ENCODE data around the gene ZBTB16.

Gene ZBTB16

DNA sequence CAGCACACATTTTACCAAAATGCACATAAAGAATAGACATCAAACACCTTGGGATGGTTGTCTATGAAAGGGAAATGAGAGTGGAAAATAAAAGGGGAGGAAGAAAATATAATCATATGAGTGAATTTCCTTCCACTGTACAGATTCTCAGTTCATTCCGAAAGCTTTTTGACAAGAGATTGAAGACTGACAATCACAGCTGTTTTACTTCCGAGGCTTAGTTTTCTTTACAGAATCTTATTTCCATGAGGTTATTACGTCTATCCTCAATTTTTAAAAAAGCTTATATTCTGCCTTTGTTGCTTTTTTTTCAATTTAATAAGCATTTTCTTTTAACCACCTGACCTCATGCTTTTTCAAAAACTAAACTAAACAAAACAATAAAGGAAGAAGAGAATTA, 223.9 kb downstream of the ZBTB16 start:
- no peak overlapping the region for H2AFZ ChIP-seq (ENCODE audit: low read depth, low read length)
- no peaks in the 10 kb centered on the region for H3K36me3 ChIP-seq (ENCODE audit: insufficient read depth, low read length)
- no peak overlapping the region for H3K4me2 ChIP-seq (ENCODE audit: insufficient read depth, low read length)
- no peaks in the 10 kb centered on the region for H3K4me1 ChIP-seq (ENCODE audit: insufficient read depth, low read length)
- 0 out of 2 replicates have a peak, but pooled peaks cover 2% of the 10 kb centered on the region for H4K20me1 ChIP-seq (ENCODE audit: insufficient read depth, low read length)
- ATAC-seq (ENCODE audit: insufficient read depth, low read depth) (no peak), DNase-seq (no peak)
- no peak for TF ChIP-seq EZH2 (IDR thresholded peaks at IDR 0.05; ENCODE audit: borderline replicate concordance, low read depth, low read length, severe bottlenecking)
- TF ChIP-seq, protein P1, sequence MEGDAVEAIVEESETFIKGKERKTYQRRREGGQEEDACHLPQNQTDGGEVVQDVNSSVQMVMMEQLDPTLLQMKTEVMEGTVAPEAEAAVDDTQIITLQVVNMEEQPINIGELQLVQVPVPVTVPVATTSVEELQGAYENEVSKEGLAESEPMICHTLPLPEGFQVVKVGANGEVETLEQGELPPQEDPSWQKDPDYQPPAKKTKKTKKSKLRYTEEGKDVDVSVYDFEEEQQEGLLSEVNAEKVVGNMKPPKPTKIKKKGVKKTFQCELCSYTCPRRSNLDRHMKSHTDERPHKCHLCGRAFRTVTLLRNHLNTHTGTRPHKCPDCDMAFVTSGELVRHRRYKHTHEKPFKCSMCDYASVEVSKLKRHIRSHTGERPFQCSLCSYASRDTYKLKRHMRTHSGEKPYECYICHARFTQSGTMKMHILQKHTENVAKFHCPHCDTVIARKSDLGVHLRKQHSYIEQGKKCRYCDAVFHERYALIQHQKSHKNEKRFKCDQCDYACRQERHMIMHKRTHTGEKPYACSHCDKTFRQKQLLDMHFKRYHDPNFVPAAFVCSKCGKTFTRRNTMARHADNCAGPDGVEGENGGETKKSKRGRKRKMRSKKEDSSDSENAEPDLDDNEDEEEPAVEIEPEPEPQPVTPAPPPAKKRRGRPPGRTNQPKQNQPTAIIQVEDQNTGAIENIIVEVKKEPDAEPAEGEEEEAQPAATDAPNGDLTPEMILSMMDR (IDR thresholded peaks at IDR 0.05; ENCODE audit: borderline replicate concordance, extremely low read depth, low read length, poor library complexity, severe bottlenecking), result no peak
- H3K79me2 ChIP-seq (ENCODE audit: insufficient read depth, low read length), result no peaks in the 10 kb centered on the region
- H3K27ac ChIP-seq (ENCODE audit: low read length), result no peak overlapping the region
- H3K27me3 ChIP-seq (ENCODE audit: insufficient read depth, low read length, poor library complexity), result peaks cover 19% of the 10 kb centered on the region
- no peak overlapping the region for H3K9ac ChIP-seq (ENCODE audit: low read depth, low read length)
- H3K4me3 ChIP-seq (ENCODE audit: low read depth in 1 of 2, low read length in 2 of 2), result no peak overlapping the region
- no peaks in the 10 kb centered on the region for H3K9me3 ChIP-seq (ENCODE audit: insufficient read depth, low read length, severe bottlenecking)

DNA sequence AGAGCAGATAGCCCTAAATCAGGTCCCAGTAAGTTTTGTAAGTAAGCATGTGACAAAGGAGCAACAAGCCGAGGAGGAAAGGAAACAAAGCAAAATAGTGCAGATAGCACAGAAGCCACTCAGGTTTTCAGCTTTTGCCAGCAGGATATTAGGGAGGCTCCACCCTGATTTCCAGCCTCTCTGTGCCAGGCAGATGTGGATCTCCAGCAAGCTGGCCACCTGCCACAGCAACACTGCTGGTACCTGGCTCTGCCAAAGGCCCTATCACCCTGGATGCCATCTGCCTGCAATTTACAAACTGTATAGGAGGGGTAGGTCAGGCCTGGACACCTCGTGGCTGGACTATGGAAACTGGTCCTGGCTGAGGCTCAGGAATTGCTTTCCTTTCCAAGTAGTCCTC, 224.5 kb downstream of the ZBTB16 start:
- H3K79me2 ChIP-seq (ENCODE audit: insufficient read depth, low read length), result no peaks in the 10 kb centered on the region
- TF ChIP-seq EZH2 (IDR thresholded peaks at IDR 0.05; ENCODE audit: borderline replicate concordance, low read depth, low read length, severe bottlenecking), result no peak
- TF ChIP-seq, protein P1 (IDR thresholded peaks at IDR 0.05; ENCODE audit: borderline replicate concordance, extremely low read depth, low read length, poor library complexity, severe bottlenecking), result no peak
- H3K4me2 ChIP-seq (ENCODE audit: insufficient read depth, low read length), result no peak overlapping the region
- H3K27me3 ChIP-seq (ENCODE audit: insufficient read depth, low read length, poor library complexity), result peaks cover 19% of the 10 kb centered on the region
- H3K9ac ChIP-seq (ENCODE audit: low read depth, low read length), result no peak overlapping the region
- no peak overlapping the region for H2AFZ ChIP-seq (ENCODE audit: low read depth, low read length)
- no peak overlapping the region for H3K27ac ChIP-seq (ENCODE audit: low read length)
- H4K20me1 ChIP-seq (ENCODE audit: insufficient read depth, low read length), result 0 out of 2 replicates have a peak, but pooled peaks cover 2% of the 10 kb centered on the region
- DNase-seq (no peak), ATAC-seq (ENCODE audit: insufficient read depth, low read depth) (no peak)
- H3K4me1 ChIP-seq (ENCODE audit: insufficient read depth, low read length), result no peaks in the 10 kb centered on the region
- no peaks in the 10 kb centered on the region for H3K36me3 ChIP-seq (ENCODE audit: insufficient read depth, low read length)
- no peak overlapping the region for H3K4me3 ChIP-seq (ENCODE audit: low read depth in 1 of 2, low read length in 2 of 2)
- no peaks in the 10 kb centered on the region for H3K9me3 ChIP-seq (ENCODE audit: insufficient read depth, low read length, severe bottlenecking)

DNA sequence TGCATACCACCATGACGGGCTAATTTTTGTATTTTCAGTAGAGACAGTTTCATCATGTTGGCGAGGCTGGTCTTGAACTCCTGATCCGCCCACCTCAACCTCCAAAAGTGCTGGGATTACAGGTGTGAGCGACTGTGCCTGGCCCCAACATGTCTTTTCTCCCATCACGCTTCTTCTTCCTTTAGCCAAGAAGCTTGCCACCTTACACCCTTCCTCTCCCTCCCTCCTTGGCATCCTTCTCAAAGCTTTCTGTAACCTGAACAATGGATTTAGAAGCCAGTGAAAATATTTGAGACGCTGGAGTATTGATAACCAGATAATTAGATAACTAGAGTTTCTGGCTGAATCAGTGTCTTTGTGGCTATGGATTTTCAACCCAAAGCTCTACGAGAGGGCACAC, 225.4 kb downstream of the ZBTB16 start:
- ATAC-seq (ENCODE audit: insufficient read depth, low read depth), result no peak
- Histone ChIP-seq H2AFZ (ENCODE audit: low read depth, low read length) (no peak overlapping the region), H4K20me1 (ENCODE audit: insufficient read depth, low read length) (0 out of 2 replicates have a peak, but pooled peaks cover 2% of the 10 kb centered on the region), H3K79me2 (ENCODE audit: insufficient read depth, low read length) (no peaks in the 10 kb centered on the region), H3K27me3 (ENCODE audit: insufficient read depth, low read length, poor library complexity) (peaks cover 15% of the 10 kb centered on the region), H3K9ac (ENCODE audit: low read depth, low read length) (no peak overlapping the region), H3K4me3 (ENCODE audit: low read depth in 1 of 2, low read length in 2 of 2) (no peak overlapping the region), H3K9me3 (ENCODE audit: insufficient read depth, low read length, severe bottlenecking) (no peaks in the 10 kb centered on the region), H3K36me3 (ENCODE audit: insufficient read depth, low read length) (no peaks in the 10 kb centered on the region), H3K27ac (ENCODE audit: low read length) (no peak overlapping the region), H3K4me1 (ENCODE audit: insufficient read depth, low read length) (no peaks in the 10 kb centered on the region), H3K4me2 (ENCODE audit: insufficient read depth, low read length) (no peak overlapping the region)
- TF ChIP-seq, protein P1 (IDR thresholded peaks at IDR 0.05; ENCODE audit: borderline replicate concordance, extremely low read depth, low read length, poor library complexity, severe bottlenecking), result no peak
- TF ChIP-seq EZH2 (IDR thresholded peaks at IDR 0.05; ENCODE audit: borderline replicate concordance, low read depth, low read length, severe bottlenecking), result no peak
- no peak for DNase-seq

- no peaks in the 10 kb centered on the region for H3K4me1 ChIP-seq (ENCODE audit: insufficient read depth, low read length)
- no peaks in the 10 kb centered on the region for H3K79me2 ChIP-seq (ENCODE audit: insufficient read depth, low read length)
- ATAC-seq (ENCODE audit: insufficient read depth, low read depth), result no peak
- H3K36me3 ChIP-seq (ENCODE audit: insufficient read depth, low read length), result no peaks in the 10 kb centered on the region
- no peaks in the 10 kb centered on the region for H3K9me3 ChIP-seq (ENCODE audit: insufficient read depth, low read length, severe bottlenecking)
- H3K27me3 ChIP-seq (ENCODE audit: insufficient read depth, low read length, poor library complexity), result peaks cover 9% of the 10 kb centered on the region
- no peak overlapping the region for H3K27ac ChIP-seq (ENCODE audit: low read length)
- H3K9ac ChIP-seq (ENCODE audit: low read depth, low read length), result no peak overlapping the region
- no peak overlapping the region for H3K4me2 ChIP-seq (ENCODE audit: insufficient read depth, low read length)
- DNase-seq, result no peak
- TF ChIP-seq, protein P1 (IDR thresholded peaks at IDR 0.05; ENCODE audit: borderline replicate concordance, extremely low read depth, low read length, poor library complexity, severe bottlenecking), result no peak
- no peak for TF ChIP-seq EZH2 (IDR thresholded peaks at IDR 0.05; ENCODE audit: borderline replicate concordance, low read depth, low read length, severe bottlenecking)
- H2AFZ ChIP-seq (ENCODE audit: low read depth, low read length), result no peak overlapping the region
- no peak overlapping the region for H3K4me3 ChIP-seq (ENCODE audit: low read depth in 1 of 2, low read length in 2 of 2)
- 0 out of 2 replicates have a peak, but pooled peaks cover 2% of the 10 kb centered on the region for H4K20me1 ChIP-seq (ENCODE audit: insufficient read depth, low read length)
Measured at GRCh38 chr11:114285599-114285998, 226.1 kb downstream of the ZBTB16 start.

Data from DND-41 (cell line).